Measurements from ENCODE around the gene CHAT.

The CHAT gene

DNA sequence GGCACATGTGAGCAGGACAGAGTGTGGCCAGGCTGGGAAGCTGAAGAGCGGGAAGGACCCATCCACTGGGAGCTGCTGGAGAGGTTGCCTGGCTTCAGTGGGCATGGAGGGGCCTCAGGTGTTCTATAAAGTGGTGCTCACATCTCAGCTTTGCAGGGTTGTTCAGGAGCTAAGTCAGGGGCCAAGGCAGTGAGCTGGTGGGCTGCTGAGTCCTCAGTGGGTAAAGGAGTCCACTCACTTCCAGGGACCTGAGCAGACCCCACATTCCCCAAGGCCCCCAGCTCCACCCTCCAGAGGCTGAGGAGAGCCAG lies 36.8 kb downstream of the CHAT start:
- DNase-seq (ENCODE audit: extremely low read depth, low read depth) = no peak
- TF ChIP-seq, protein P1, sequence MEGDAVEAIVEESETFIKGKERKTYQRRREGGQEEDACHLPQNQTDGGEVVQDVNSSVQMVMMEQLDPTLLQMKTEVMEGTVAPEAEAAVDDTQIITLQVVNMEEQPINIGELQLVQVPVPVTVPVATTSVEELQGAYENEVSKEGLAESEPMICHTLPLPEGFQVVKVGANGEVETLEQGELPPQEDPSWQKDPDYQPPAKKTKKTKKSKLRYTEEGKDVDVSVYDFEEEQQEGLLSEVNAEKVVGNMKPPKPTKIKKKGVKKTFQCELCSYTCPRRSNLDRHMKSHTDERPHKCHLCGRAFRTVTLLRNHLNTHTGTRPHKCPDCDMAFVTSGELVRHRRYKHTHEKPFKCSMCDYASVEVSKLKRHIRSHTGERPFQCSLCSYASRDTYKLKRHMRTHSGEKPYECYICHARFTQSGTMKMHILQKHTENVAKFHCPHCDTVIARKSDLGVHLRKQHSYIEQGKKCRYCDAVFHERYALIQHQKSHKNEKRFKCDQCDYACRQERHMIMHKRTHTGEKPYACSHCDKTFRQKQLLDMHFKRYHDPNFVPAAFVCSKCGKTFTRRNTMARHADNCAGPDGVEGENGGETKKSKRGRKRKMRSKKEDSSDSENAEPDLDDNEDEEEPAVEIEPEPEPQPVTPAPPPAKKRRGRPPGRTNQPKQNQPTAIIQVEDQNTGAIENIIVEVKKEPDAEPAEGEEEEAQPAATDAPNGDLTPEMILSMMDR (IDR thresholded peaks at IDR 0.05; ENCODE audit: low read depth, low read length, missing control alignments) = no peak
- no peak overlapping the region for H3K4me3 ChIP-seq (replicated peaks; ENCODE audit: low read depth, low read length)

DNA sequence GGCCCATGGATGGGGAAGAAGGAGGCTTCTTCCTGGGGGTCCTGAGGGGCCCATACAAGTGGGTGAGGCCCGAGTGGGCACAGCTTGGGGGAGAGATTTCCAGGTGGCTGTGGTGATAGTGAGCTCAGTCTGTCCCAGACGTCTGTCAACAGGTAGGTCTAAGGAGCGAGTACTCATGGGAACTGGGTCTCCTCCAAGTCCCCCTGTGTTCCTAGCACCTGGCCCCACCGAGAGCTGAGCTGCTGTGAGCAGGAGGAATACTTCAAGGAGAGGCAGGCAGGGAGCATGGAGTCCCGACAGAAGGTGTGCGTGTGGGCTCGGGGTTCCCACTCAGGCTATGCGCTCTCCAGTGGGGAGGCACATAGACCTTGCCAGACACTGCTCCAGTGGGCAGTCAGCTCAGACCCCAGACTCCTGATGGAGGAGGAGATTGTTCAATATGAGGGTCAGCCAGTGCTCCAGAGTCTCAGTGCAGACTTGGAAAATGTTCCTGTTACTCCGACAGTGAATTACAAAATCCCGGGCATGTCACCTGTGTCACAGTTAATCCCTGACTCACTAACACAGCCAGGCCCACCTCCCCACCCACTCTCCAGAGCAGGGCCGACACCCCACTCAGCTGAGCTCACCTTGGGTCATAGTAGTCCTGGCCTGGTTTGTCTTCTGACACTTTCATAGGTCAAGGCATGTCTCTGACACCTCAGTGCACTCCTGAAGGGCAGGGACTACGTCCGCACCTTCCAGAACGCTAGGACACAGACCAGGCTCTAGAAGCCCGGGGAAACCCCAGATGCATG lies 37.4 kb downstream of the CHAT start:
- TF ChIP-seq, protein P1 (IDR thresholded peaks at IDR 0.05; ENCODE audit: low read depth, low read length, missing control alignments) = no peak
- no peak overlapping the region for H3K4me3 ChIP-seq (replicated peaks; ENCODE audit: low read depth, low read length)
- no peak for DNase-seq (ENCODE audit: extremely low read depth, low read depth)

DNA sequence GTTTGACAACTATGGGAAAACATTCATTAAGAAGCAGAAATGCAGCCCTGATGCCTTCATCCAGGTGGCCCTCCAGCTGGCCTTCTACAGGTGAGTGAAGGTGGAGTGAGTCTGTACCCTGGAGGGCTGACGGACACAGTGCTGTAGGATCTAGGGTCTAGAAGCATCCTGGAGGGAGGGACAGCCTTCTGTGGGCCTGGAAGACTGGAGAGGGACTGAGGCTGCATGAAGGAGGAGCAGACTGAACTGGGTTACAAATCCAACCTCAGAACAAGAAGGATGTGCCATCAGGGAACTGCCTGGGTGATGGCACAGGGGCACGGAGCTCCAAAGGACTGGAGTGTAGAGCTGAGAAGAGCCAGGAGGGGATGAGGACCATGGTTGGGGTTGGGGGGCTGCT lies 38.1 kb downstream of the CHAT start:
- no peak for DNase-seq (ENCODE audit: extremely low read depth, low read depth)
- TF ChIP-seq, protein P1 (IDR thresholded peaks at IDR 0.05; ENCODE audit: low read depth, low read length, missing control alignments) = no peak
- H3K4me3 ChIP-seq (replicated peaks; ENCODE audit: low read depth, low read length) = no peak overlapping the region

DNA sequence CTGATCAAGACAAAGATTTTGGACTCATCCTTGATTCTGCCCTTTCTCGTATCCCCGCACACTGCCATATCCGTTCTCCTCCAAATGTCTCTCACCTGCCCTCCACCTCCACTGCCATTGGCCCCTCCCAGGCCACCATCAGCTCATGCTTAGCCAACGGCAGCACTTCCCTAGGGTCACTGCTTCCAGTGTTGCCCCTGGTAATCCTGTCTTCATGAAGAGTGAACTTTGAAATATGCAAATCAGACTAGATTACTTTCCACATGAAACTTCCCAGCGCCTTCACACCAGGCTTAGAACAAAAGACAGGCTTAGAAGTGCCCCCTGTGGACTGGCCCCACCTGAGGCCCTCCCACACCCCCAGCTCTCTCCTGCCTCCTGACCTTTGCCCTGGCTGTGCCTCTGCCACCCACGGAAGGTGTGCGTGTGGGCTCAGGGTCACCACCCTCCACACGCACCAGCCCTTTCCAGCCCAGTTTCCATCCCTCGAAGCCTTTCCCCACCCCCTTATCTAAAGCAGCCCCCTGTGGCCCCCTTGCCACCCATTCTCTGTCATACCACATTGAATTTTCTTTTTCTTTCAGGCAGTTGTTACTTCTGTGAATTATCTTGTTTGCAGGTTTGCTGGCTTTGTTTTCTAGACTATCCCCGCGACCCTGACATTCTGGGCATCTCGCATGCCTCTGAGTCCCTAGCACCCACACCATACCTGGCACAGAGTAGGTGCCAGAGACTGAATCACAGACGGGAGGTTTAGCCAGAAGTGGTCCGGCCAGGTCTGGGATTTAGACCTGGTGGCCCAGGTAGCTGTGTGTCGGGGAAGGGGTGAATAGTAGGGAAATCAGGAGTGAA lies 38.8 kb downstream of the CHAT start:
- no peak for DNase-seq (ENCODE audit: extremely low read depth, low read depth)
- no peak overlapping the region for H3K4me3 ChIP-seq (replicated peaks; ENCODE audit: low read depth, low read length)
- TF ChIP-seq, protein P1 (IDR thresholded peaks at IDR 0.05; ENCODE audit: low read depth, low read length, missing control alignments) = no peak

DNA sequence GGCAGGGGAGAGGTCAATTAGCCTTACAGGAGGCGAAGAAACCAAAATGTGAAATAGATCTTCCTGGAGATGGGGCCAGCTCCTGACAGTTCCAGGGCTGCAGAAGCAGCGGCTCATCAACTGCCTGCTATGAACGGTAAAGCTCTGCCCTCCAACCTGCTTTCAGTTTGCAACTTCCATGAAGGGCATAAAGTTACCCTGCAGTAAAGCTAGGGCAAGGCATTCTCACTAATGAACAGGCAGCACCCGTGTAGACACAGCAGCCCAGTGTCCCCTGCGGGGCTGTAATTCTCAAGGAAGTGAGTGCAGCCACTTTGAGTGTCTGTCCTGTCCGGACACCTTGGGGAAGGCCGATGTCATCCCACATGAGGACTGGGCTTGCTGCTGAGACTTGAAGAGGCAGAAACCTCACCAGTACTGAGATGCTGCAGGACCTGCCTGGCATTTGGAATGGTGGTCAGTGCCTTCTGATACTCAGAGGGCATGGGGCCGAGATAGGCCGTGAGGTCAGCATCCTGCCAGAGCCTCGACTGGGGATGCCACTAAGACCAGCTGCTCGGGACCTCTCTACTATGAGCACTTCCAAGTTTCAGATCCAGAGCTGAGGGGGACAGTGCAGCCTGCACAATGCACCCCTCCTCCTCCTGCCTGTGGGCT lies 39.6 kb downstream of the CHAT start:
- no peak for DNase-seq (ENCODE audit: extremely low read depth, low read depth)
- no peak overlapping the region for H3K4me3 ChIP-seq (replicated peaks; ENCODE audit: low read depth, low read length)
- TF ChIP-seq, protein P1 (IDR thresholded peaks at IDR 0.05; ENCODE audit: low read depth, low read length, missing control alignments) = no peak

DNA sequence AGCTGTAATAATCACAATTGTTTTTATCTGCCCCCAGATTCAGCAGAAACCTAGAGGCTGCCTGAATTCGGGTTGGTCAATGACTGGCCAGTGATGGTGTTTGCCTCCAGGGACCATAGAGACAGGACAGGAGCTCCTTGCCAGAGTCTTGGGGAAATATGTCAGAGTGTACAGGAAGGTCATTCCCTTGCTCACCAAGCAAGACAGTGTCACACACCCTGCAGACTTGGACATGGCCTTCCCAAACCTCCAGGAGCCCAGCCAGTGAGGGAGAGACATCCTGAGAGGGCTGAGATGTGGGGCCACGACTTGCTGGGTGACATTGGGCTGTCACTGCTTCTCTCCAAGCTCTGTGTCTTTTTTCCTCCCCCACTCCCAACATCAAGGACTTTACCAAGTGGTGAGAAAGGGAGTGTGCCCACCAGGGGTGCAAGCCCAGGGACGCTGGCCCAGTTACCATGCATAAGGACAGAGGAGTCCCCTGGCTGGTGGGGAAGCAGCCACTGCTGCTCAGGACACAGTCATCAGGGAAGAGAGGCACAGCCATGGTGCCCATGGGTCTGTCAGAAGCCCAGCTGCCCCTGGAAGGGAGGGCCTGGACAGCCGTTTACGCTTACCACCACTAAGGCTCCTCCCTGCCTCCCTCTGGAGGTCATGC lies 40.3 kb downstream of the CHAT start:
- TF ChIP-seq, protein P1 (IDR thresholded peaks at IDR 0.05; ENCODE audit: low read depth, low read length, missing control alignments) = no peak
- no peak overlapping the region for H3K4me3 ChIP-seq (replicated peaks; ENCODE audit: low read depth, low read length)
- DNase-seq (ENCODE audit: extremely low read depth, low read depth) = no peak
